Left lobe of liver (tissue), 2 donors: ENCODE data around the gene CLDN3. TPM values are rescaled to one million over a fixed set of nuclear protein-coding genes. Genes with fewer than 3 reads are reported as not detected.
"Not testable (repeated sequence)": the region's sequence is repeated elsewhere in the genome, so short reads cannot be mapped to it uniquely, and the experiment has no call there.

ENCODE experiments used
- ATAC-seq: fragments of 200-7000 bp; cut with Tn5 transposase; one replicate; pipeline ENCODE4 v1.9.1; 2020; ENCODE audit warnings: mild to moderate bottlenecking, moderate library complexity
- DNase-seq: peaks from one replicate; pipeline ENCODE4 v3.0.0-alpha.2; 2020; ENCODE audit warnings: low spot score
- total RNA-seq: library from RNA; stranded (reverse); gene quantifications from one replicate; pipeline ENCODE4 v1.2.1, GENCODE V29; 2021
- donor health status: DM: no; HTN: no; CAD: no; lungs with moderate emphysema.
- donor health status: DM: no; HTN: yes; CAD: no.

Gene CLDN3, protein sequence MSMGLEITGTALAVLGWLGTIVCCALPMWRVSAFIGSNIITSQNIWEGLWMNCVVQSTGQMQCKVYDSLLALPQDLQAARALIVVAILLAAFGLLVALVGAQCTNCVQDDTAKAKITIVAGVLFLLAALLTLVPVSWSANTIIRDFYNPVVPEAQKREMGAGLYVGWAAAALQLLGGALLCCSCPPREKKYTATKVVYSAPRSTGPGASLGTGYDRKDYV
- 28.9 TPM for total RNA-seq

DNA sequence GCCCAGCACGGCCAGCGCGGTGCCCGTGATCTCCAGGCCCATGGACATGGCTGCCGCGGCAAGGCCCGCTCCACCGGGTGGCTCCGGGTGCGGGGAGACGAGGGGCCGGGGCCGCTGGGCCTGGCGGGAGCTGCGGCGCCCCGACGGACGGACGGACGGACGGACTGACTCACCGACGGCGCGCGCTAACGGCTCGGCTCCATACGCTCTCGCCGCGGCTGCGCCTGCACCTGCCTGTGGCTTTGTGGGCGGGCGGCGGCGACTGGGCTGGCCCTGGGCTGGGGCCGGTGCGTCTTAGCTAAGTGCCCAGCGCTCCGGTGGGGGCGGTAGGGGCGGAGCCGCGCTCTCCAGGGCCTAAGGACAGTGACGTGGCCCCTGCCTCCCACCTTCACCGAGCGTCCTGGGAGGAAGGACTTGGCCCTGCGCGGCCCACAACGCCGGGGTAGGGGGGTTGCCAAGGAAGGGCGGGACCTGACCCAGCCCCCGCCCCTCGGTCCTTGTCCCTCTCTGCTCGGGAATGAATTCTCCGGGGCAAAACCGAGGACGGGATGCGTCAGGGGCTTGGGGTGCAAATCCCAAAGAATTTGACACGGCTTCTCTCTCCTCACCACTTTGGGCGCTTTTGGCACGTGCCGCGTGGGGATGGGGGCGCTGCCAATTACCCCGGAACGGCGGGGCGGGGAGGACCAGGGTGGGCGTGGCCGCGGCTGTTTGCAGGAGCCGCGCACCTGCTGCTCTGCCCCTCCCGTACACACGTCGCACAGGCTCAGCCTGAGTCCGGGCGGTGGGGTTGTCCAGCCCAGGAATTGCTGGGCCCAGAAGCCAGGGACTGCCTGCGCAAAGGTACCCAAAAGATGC is at the start of gene CLDN3:
Gene CLDN3 (minus strand): TSS at position 269 of the 858 bp plus-strand sequence. CDS start 221 bp downstream, at position 48.
- ATAC-seq = peak; percentile 85
- DNase-seq = peak; percentile 97

DNA sequence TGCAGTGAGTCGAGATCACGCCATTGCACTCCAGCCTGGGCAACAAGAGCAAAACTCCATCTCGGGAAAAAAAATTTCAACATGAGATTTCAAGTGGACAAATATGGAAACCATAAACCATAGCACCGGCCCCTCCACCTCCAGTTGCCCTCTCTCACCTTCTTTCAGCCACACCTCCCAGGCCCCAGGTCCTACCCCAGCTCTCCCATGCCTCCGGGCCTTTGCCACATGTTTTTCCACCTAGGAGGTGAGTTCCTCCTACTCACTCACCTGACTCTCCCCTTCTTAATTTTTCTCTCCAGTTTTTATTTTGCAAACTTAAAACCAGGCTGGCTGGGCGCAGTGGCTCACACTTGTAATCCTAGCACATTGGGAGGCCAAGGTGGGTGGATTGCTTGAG is 47.1 kb upstream of the CLDN3 start:
- ATAC-seq (no peak), DNase-seq (no peak)

DNA sequence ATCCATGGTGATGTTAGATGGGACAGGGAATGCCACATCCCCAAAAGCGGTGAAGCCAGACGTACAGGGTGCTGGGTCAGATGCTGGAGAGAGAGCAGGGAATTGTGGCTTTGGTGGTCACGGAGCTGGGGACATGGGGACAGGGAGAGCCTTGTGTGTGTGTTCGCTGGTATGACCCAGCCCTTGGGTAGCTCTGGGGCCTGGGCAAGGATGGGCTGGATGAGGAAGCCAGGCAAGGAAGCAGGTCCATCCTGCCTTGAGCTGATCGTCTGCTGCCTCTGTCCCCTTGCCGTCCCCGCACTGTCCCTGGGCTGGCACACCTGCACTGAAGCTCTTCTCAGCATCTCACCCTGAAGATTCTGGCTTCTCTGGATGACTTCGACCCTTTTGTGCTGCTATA is 45.4 kb upstream of the CLDN3 start:
- no peak for DNase-seq

DNA sequence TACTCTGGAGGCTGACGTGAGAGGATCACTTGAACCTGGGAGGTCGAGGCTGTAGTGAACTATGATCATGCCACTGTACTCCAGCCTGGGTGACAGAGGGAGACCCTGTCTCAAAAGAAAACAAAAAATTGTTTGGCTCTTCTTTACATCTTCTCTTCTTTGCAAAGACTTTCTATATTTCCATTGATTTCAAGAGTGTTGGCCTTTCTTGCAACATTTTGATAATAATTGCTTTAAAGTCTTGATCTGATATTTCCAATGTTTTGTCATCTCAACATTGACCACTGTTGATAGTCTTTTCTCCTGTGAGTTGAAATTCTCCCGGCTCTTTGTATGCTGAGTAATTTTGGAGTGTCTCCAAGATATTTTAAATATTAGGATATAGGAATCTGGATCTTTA is 42.9 kb upstream of the CLDN3 start:
- ATAC-seq (no peak), DNase-seq (no peak)

More for the DNA sequence above, 45.4 kb upstream of the CLDN3 start:
- no peak for ATAC-seq

DNA sequence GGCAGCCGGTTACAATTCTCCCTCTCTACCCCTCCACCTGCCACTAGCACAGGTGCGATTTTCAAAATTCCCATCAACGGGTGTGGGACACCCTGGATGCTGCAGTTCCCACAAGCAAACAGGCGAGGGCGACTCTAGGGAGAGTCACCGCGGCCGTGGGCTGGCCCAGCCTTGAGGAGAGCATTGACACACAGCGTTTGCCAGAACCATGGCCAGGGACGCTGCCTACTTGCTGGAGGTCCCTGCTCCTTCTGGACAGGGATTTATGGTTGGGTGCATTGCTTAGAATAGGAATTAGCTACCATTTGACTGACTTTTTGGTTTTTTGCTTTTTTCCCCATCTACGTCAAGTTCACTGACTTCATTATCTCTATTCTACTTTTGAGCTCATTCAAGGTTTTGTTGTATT is 41.7 kb upstream of the CLDN3 start:
- DNase-seq (peak; percentile 73), ATAC-seq (peak; percentile 99)

DNA sequence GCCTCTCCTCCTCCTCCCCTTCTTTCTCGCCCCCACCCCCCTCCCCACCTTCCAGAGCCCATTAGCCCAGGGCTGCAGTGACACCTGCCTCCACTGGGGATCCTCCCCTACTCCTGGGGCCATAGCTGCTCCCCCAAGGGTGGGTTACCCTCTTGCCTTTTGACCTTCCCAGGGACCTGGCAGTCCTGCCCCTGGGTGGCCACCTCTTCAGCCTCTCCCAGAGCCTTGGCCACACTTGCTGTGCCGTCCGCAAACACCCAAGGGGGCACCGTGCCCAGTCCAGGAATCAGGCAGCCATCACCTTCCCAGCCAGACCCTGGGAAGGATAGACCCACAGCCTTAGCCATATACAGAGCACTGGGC is 40.9 kb upstream of the CLDN3 start:
- ATAC-seq (no peak), DNase-seq (no peak)

DNA sequence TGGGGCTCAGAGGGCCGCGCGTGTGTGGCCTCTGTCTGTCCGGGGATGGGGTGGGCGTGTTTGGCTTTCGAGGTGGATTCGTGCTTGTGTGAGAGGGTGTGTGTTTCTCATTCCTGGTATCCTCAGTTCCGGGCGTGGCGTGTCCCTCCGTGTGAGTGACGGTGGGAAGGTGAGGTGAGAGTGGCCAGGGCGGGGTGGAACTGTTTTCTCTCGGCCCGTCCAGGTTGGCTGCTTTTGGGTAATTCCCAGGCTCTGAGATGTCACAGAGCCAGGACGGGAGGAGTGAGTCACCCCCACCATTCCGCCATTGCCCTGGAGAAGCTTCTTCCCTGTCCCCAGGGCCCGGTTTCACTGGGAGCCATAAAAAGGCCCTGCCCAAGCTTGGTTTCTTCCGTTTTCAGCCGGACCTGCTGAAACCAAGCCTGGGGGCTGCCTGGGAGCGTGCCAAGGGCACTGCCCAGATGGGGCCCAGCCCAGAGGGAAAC is 39.4 kb upstream of the CLDN3 start:
- DNase-seq (no peak), ATAC-seq (no peak)

DNA sequence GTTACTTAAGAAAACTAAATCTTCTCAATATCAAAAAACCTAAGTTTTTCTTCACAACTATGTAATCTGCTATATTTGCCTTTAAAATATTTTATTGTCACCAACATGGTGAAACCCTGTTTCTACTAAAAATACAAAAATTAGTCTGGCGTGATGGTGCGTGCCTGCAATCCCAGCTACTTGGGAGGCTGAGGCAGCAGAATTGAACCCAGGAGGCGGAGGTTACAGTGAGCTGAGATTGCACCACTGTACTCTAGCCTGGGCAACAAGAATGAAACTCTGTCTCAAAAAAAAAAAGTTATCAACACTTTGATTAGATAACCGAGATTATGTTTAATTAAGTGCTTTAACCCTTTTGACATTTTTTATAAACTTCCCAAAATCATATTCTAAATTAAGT is 32.4 kb upstream of the CLDN3 start:
- ATAC-seq = no peak
- no peak for DNase-seq

DNA sequence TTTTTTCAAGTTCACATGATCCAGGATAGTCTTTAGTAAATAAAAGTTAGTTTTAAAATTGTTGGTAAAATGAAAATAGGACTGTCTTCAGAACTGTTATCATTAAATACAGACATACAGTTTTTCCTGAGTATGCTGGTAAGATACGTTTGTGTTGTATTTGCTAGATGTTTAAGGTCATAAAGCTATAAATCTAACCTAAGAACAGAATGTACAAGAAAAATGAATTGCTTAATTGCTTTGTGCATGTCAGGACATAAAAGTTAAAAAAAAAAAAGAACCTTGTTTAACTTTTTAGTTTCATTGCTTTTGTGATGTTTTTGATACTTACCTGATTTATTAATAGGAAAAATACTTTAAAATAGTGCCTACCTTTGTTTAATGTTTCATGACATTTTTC is 31.5 kb upstream of the CLDN3 start:
- ATAC-seq = no peak
- DNase-seq = no peak

DNA sequence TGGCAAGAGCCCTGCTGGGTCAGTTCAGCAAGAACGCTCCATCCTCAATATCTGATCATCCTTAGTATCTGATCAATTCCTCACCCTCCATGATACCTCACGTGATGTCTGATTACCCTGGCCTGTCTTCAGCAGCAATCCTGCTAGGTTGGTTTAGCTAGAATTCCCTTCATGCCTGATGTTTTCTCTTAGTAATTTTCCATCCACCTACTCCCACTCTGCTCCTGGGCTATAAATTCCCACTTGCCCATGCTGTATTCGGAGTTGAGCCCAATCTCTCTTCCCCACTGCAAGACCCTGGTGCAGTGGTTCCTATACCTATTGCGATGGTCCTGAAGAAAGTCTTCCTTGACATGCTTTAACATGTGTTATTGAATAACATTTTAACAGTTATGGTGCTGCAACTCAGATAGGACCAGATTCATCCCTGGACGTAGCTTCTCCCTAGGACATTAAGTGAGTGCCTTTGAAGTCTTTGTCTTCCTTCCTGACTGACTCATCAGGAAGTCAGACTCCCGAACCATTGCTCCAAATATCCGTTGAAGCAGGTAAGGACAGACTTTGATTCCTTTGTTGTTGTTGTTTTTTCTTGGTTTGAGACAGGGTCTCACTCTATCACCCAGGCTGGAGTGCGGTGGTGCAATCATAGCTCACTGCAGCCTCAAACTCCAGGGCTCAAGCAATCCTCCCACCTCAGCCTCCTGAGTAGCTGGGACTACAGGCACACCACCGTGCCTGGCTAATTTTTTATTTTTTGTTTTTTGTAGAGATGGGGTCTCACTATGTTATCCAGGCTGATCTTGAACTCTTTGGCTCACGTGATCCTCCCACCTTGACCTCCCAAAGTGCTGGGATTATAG is 29.4 kb upstream of the CLDN3 start:
- DNase-seq = no peak
- no peak for ATAC-seq

DNA sequence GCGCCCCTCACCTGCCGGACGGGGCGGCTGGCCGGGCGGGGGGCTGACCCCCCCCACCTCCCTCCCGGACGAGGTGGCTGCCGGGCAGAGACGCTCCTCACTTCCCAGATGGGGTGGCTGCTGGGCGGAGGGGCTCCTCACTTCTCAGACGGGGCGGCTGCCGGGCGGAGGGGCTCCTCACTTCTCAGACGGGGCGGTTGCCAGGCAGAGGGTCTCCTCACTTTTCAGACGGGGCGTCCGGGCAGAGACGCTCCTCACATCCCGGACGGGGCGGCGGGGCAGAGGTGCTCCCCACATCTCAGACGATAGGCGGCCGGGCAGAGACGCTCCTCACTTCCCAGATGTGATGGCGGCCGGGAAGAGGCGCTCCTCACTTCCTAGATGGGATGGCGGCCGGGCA is 27.1 kb upstream of the CLDN3 start:
- ATAC-seq, DNase-seq: not testable (repeated sequence)

DNA sequence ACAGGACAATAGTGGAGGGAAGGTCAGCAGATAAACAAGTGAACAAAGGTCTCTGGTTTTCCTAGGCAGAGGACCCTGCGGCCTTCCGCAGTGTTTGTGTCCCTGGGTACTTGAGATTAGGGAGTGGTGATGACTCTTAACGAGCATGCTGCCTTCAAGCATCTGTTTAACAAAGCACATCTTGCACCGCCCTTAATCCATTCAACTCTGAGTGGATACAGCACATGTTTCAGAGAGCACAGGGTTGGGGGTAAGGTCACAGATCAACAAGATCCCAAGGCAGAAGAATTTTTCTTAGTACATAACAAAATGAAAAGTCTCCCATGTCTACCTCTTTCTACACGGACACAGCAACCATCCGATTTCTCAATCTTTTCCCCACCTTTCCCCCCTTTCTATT is 26.6 kb upstream of the CLDN3 start:
- not testable (repeated sequence) for ATAC-seq, DNase-seq

DNA sequence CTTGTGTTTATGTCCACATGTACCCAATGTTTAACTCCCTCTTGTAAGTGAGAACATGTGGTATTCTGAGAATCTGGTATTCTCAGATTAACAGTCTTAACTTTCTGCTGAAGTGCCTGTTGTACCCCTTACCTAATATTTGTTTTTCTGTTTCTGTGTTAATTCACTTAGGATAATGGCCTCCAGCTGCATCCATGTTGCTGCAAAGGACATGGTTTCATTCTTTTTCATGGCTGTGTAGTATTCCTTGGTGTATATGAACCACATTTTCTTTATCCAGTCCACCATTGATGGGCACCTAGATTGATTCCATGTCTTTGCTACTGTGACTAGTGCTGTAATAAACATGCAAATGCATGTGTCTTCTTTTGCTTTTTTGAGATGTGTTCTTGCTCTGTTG is 25.1 kb upstream of the CLDN3 start:
- ATAC-seq, DNase-seq: not testable (repeated sequence)

DNA sequence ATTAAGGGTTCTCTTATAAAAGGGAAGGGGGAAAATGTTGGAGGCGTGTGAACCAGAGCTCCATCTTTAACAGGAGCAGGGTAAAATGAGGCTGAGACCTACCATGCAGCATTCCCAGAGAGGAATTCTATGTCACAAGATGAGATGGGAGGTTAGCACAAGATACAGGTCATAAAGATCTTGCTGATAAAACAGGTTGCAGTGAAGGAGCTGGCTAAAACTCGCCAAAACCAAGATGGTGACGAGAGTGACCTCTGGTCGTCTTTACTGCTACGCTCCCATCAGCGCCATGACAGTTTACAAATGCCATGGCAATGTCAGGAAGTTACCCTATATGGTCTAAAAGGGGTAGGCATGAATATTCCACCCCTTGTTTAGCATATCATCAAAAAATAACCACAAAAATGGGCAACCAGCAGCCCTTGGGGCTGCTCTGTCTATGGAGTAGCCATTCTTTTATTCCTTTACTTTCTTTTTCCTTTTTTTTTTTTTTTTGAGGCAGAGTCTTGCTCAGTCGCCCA is 21.2 kb upstream of the CLDN3 start:
- not testable (repeated sequence) for ATAC-seq, DNase-seq

DNA sequence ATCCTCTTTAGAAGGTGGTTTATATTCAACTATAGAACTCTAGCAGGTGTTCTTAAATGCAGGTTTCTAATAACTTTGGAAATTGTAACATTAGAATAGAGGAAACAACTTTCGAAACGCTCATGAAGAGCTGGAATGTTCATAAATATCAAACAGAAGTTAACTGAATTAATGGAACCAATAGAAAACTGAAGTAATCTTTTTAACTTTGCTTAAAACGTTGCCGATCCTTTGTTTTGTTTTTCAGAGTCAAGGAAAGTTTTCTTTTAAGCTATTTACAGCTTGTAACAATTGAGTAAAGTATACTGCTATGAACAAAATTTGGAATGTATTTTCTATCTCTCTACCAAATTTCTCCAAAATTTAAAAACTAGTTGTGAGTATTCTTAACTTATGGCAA is 19.0 kb upstream of the CLDN3 start:
- no peak for DNase-seq
- no peak for ATAC-seq

DNA sequence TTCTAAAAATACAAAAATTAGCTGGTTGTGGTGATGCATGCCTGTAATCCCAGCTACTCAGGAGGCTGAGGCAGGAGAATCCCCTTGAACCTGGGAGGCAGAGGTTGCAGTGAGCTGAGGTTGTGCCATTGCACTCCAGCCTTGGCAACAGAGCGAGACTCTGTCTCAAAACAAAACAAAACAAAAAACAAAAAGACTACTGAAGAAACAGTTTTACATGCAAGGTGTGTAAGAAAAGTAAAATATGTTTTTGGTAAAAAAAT is 17.6 kb upstream of the CLDN3 start:
- not testable (repeated sequence) for DNase-seq, ATAC-seq

DNA sequence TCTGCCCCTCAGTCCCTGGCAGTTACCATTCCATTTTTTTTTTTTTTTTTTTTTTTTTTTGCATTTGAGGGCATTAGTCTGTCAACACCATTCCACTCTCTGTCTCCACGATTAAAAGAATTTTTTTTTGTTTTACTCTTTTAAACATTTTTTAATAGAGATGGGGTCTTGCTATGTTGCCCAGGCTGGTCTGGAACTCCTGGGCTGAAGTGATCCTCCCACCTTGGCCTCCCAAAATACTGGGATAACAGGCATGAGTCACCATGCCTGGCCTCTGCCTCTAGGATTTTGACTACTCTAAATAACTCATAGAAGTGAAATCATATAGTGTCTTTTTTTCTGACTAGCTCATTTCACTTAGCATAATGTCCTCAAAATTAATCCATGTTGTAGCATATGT is 16.5 kb upstream of the CLDN3 start:
- DNase-seq = no peak

DNA sequence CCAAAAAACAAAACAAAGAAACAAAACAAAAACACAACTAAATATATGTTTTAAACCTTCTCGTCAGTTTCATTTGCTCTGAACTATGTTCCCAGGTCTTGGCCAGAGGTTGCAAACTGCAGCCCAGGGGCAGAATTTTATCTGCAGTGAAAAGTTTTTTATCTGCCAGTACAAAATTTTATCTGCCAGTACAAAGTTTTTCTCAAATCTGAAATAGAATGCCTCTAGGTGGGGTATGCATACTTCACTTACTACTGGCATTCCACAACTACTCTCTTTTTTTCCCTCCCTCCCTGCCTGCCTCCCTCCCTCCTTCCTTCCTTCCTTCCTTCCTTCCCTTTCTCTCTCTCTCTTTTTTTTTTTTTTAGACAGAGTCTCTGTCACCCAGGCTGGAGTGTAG is 9.4 kb upstream of the CLDN3 start:
- ATAC-seq (peak; percentile 72), DNase-seq (no peak)

More for the DNA sequence above, 16.5 kb upstream of the CLDN3 start:
- no peak for ATAC-seq

DNA sequence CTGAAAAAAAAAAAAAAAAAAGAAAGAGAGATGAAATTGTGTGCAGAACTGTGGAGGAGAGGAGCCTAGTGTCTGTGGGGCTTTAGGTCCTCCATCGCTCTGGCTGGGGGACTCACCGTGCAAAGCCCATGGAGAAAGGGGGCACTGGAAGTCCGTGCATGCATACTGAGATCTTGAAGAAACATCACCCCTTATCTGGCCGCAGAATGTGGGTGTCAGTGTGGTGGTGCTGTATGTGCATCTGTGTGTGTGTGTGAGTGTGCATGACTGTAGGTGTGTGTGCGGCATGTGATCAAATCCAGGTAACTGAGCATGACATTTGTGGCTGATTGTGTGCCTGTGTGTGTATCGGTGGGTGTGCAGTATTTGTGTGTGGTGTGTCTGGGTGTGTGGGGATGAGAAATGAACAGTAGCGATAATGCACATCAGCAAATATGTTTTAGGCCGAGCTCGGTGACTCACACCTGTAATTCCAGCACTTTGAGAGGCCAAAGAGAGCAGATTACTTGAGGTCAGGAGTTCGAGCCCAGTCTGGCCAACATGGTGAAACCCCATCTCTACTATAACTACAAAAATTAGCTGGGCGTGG is 8.8 kb upstream of the CLDN3 start:
- DNase-seq (no peak), ATAC-seq (no peak)

DNA sequence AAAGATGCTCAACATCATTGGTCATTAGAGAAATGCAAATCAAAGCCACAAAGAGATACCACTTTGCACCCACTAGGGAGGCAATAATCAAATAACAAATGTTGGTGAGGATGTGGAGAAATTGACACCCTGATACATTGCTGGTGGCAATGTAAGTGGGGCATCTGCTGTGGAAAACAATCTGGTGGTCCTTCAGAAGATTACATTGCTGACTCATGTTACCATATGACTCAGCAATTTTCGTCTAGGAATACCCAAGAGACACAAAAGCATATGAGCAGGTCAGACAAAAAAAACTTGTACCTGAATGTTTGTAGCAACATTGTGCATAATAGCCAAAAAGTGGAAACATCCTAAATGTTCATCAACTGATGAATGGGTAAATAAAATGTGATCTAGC is 4.9 kb upstream of the CLDN3 start:
- ATAC-seq (no peak), DNase-seq (no peak)
